ENCODE measurements around the gene SLC4A4.

Gene SLC4A4

DNA sequence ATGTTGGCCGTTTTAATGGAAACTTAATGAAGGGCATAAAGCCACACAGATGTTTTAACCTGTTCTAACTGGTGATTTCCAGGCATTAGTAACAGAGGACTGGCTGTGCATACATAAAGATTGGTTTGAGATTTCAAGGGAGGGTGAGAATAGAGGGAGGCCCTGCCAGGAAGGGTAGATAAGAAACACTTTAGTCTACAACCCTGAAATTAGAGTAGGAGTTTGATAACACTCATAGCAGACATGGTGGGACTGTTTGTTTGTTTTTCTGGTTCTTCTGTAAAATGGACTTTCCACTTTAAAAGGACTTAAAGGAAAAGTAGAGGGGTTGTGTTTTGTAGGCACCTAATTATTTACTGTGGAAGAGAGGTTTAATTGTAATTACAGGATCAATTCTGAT is 16.2 kb downstream of the SLC4A4 start:
- Histone ChIP-seq H3K4me1 (ENCODE audit: control insufficient read depth, insufficient read depth, low read length) (no peaks in the 10 kb centered on the region), H3K27me3 (ENCODE audit: control insufficient read depth, insufficient read depth, low read length, poor library complexity, severe bottlenecking) (no peaks in the 10 kb centered on the region), H3K4me3 (ENCODE audit: insufficient read depth, low read depth, low read length) (no peak overlapping the region), H3K9me3 (ENCODE audit: control insufficient read depth, low read length) (no peaks in the 10 kb centered on the region), H3K36me3 (ENCODE audit: control insufficient read depth, insufficient read depth, low read length) (no peaks in the 10 kb centered on the region), H3K27ac (ENCODE audit: insufficient read depth, low read depth, low read length, poor library complexity, severe bottlenecking) (no peak overlapping the region)
- 92 to 93% methylated on average over 1 of the region's 1 CpG for WGBS, 2 experiments

DNA sequence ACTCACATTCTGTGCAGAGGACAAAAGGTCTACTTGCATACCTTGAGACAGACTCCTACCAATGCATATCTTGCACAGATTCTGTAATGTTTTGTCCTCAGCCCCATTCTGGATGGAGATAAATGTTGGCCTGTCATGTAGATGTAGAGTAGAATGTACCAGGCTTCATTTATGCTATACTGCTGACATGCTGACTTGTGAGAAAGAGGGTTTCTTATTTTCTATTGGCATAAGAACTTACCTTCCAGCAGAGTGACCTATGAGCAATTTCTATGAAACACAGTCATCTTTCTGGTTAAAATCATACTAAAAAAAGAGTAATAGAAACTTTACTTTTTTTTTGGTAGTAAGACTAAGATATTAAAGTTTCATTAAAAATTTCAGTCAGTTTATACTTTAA is 17.2 kb downstream of the SLC4A4 start:
- no peaks in the 10 kb centered on the region for H3K4me1 ChIP-seq (ENCODE audit: control insufficient read depth, insufficient read depth, low read length)
- no peak overlapping the region for H3K4me3 ChIP-seq (ENCODE audit: insufficient read depth, low read depth, low read length)
- no peaks in the 10 kb centered on the region for H3K9me3 ChIP-seq (ENCODE audit: control insufficient read depth, low read length)
- H3K27me3 ChIP-seq (ENCODE audit: control insufficient read depth, insufficient read depth, low read length, poor library complexity, severe bottlenecking): no peaks in the 10 kb centered on the region
- H3K36me3 ChIP-seq (ENCODE audit: control insufficient read depth, insufficient read depth, low read length): no peaks in the 10 kb centered on the region
- H3K27ac ChIP-seq (ENCODE audit: insufficient read depth, low read depth, low read length, poor library complexity, severe bottlenecking): no peak overlapping the region

DNA sequence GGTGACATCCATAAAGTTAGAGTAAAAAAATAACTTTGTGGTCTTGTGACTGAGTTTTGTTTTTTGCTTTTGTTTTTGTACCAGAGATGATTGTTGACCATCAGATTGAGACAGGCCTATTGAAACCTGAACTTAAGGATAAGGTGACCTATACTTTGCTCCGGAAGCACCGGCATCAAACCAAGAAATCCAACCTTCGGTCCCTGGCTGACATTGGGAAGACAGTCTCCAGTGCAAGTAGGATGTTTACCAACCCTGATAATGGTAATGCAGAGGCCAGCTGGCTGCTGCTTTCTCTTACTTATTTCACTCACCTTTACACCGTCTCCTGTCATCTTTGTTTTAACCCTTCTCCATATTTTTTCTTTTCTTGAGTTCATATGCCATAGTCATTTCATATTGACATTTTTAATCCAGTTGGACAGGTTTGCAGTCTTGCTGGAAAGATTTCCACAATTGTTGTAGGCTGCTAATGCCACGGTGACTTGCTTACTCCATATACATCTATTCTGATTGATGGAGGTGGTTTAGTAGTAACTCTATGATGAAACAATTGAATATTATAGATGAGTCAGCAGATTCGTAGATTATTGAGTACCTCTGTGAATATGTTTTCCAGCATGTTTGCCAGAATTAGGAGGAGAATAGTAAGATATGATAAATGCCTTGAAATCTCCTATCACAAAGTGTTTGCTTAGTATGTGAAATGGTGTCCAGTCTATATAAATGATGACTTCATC is 18.3 kb downstream of the SLC4A4 start:
- no peak overlapping the region for H3K27ac ChIP-seq (ENCODE audit: insufficient read depth, low read depth, low read length, poor library complexity, severe bottlenecking)
- H3K9me3 ChIP-seq (ENCODE audit: control insufficient read depth, low read length): no peaks in the 10 kb centered on the region
- H3K36me3 ChIP-seq (ENCODE audit: control insufficient read depth, insufficient read depth, low read length): no peaks in the 10 kb centered on the region
- H3K27me3 ChIP-seq (ENCODE audit: control insufficient read depth, insufficient read depth, low read length, poor library complexity, severe bottlenecking): no peaks in the 10 kb centered on the region
- WGBS, 2 experiments: 97% methylated on average over 5 to 6 of the region's 6 CpGs
- H3K4me3 ChIP-seq (ENCODE audit: insufficient read depth, low read depth, low read length): no peak overlapping the region
- no peaks in the 10 kb centered on the region for H3K4me1 ChIP-seq (ENCODE audit: control insufficient read depth, insufficient read depth, low read length)

DNA sequence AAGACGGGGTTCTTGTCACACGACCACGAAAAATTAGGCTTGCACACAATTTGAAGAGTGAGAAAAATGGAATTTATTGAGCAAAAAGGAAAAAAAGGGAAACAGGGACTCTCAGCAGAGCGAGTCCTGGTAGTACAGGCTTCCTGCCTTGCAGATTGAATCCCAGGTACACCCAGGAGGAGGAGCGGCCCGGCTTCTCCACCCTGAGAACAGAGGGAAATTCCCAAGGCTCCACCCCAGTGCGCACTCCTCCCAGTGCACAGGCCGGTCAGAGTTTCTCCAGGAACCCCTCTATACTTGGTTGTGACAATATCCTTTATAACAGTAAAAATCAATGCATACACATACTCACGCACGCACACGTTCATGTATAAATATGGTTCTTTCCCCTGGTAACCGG is 22.0 kb downstream of the SLC4A4 start:
- H3K4me1 ChIP-seq (ENCODE audit: control insufficient read depth, insufficient read depth, low read length): no peaks in the 10 kb centered on the region
- WGBS, 2 experiments: 88 to 93% methylated on average over 12 of the region's 12 CpGs
- no peaks in the 10 kb centered on the region for H3K9me3 ChIP-seq (ENCODE audit: control insufficient read depth, low read length)
- H3K4me3 ChIP-seq (ENCODE audit: insufficient read depth, low read depth, low read length): no peak overlapping the region
- no peaks in the 10 kb centered on the region for H3K36me3 ChIP-seq (ENCODE audit: control insufficient read depth, insufficient read depth, low read length)
- H3K27ac ChIP-seq (ENCODE audit: insufficient read depth, low read depth, low read length, poor library complexity, severe bottlenecking): no peak overlapping the region
- no peaks in the 10 kb centered on the region for H3K27me3 ChIP-seq (ENCODE audit: control insufficient read depth, insufficient read depth, low read length, poor library complexity, severe bottlenecking)

DNA sequence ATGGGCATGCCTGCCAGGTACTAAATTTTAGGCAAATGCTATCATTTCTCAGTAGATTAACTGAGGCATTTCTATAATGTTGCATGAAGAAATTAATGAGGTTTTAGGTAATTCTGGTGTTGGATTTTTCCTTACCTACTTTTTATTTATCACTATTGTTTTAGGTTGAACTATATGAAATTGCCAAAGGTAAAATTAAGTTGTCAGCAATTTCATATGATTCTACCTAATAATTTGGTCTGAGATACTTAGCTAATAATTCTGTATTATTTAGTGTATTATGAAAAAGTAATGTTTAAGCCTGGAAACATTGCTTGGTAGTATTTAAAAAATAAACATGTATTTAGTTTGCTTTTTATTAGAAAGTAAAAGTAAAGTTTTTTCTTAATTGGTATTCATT is 22.7 kb downstream of the SLC4A4 start:
- Histone ChIP-seq H3K4me3 (ENCODE audit: insufficient read depth, low read depth, low read length) (no peak overlapping the region), H3K27me3 (ENCODE audit: control insufficient read depth, insufficient read depth, low read length, poor library complexity, severe bottlenecking) (no peaks in the 10 kb centered on the region), H3K27ac (ENCODE audit: insufficient read depth, low read depth, low read length, poor library complexity, severe bottlenecking) (no peak overlapping the region), H3K36me3 (ENCODE audit: control insufficient read depth, insufficient read depth, low read length) (no peaks in the 10 kb centered on the region), H3K9me3 (ENCODE audit: control insufficient read depth, low read length) (no peaks in the 10 kb centered on the region), H3K4me1 (ENCODE audit: control insufficient read depth, insufficient read depth, low read length) (no peaks in the 10 kb centered on the region)

DNA sequence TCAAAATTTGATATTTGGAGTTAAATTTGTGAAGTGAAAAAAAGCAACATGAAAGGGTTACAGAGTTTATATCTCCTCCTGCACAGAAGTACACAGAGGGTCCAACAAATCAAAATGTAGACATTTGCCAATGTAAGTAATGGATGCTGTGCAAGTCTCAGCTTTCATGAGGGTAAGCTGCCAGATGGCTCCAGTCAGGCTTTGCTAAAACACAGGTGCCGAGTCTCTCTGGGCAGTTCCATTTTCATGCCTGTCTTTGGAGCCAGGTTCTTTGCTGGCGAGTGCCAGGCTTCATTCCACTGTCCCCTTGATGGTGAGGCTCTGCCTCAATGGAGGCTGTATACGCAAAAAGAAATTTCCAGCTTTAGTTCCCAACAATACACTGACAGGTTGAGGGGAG is 27.9 kb downstream of the SLC4A4 start:
- Histone ChIP-seq H3K4me1 (ENCODE audit: control insufficient read depth, insufficient read depth, low read length) (no peaks in the 10 kb centered on the region), H3K27me3 (ENCODE audit: control insufficient read depth, insufficient read depth, low read length, poor library complexity, severe bottlenecking) (no peaks in the 10 kb centered on the region), H3K27ac (ENCODE audit: insufficient read depth, low read depth, low read length, poor library complexity, severe bottlenecking) (no peak overlapping the region), H3K9me3 (ENCODE audit: control insufficient read depth, low read length) (no peaks in the 10 kb centered on the region), H3K36me3 (ENCODE audit: control insufficient read depth, insufficient read depth, low read length) (no peaks in the 10 kb centered on the region), H3K4me3 (ENCODE audit: insufficient read depth, low read depth, low read length) (no peak overlapping the region)
- WGBS, 2 experiments: 89 to 99% methylated on average over 3 of the region's 3 CpGs

DNA sequence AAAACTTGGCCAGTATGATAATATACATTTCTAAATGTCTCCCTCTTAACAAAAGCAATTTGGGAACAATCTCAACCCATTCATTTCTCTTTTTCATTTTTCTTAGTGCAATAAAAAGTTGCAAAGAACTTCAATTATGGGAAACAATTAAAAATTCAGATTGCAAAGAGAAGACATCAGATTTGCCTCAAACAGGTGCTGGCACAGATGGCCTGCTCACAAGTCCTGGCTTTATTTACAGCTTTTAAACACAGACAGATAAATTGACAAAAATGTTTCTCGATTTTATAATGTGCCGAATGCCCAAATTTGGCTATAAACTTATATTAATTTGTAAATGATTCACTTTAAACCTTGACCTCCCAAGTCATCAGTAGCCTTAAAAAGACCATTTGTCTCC is 28.7 kb downstream of the SLC4A4 start:
- Histone ChIP-seq H3K4me3 (ENCODE audit: insufficient read depth, low read depth, low read length) (no peak overlapping the region), H3K36me3 (ENCODE audit: control insufficient read depth, insufficient read depth, low read length) (no peaks in the 10 kb centered on the region), H3K27ac (ENCODE audit: insufficient read depth, low read depth, low read length, poor library complexity, severe bottlenecking) (no peak overlapping the region), H3K27me3 (ENCODE audit: control insufficient read depth, insufficient read depth, low read length, poor library complexity, severe bottlenecking) (no peaks in the 10 kb centered on the region), H3K9me3 (ENCODE audit: control insufficient read depth, low read length) (no peaks in the 10 kb centered on the region), H3K4me1 (ENCODE audit: control insufficient read depth, insufficient read depth, low read length) (no peaks in the 10 kb centered on the region)
- WGBS, 2 experiments: 88 to 100% methylated on average over 2 of the region's 2 CpGs

DNA sequence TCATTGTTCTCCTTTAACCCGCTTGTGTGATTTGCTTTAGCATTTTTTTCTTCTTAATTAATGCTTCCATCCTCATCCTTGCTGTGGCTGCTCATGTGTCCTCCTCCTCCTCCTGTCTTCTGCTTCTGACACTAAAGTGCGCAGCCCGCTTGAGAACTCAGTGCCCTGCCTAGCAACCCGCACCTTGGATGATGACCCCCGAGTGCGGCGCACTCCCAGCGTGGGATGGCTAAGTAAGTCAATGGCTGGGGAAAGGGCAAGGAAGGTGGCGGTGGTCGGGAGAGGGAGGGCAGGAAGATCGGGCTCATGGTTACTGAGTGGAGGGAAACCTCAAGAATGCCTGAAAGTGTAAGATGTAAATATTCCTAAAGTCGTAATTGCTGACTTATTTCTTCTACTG is 30.1 kb downstream of the SLC4A4 start:
- Histone ChIP-seq H3K36me3 (ENCODE audit: control insufficient read depth, insufficient read depth, low read length) (no peaks in the 10 kb centered on the region), H3K4me1 (ENCODE audit: control insufficient read depth, insufficient read depth, low read length) (no peaks in the 10 kb centered on the region), H3K4me3 (ENCODE audit: insufficient read depth, low read depth, low read length) (no peak overlapping the region), H3K9me3 (ENCODE audit: control insufficient read depth, low read length) (no peaks in the 10 kb centered on the region), H3K27me3 (ENCODE audit: control insufficient read depth, insufficient read depth, low read length, poor library complexity, severe bottlenecking) (no peaks in the 10 kb centered on the region), H3K27ac (ENCODE audit: insufficient read depth, low read depth, low read length, poor library complexity, severe bottlenecking) (no peak overlapping the region)
- 96% methylated on average over 12 of the region's 12 CpGs for WGBS, 2 experiments

DNA sequence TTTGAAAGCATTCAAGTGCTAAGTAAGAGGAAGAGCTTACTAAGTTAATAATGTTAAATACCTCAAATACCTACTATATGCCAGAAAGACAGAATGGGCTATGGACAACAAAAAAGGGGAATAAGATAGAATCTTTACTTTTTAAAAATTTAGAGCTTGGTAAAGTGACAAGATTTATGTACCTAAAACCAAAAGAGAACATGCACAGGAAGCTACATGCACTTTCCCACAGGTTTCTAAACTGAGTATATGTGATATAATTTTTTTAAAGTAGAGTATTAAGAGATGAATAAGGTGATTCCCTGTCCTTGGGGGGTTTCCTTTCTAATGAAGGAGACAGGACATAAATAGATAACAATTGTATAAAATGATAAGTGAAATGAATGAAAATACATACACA is 30.7 kb downstream of the SLC4A4 start:
- Histone ChIP-seq H3K36me3 (ENCODE audit: control insufficient read depth, insufficient read depth, low read length) (no peaks in the 10 kb centered on the region), H3K27me3 (ENCODE audit: control insufficient read depth, insufficient read depth, low read length, poor library complexity, severe bottlenecking) (no peaks in the 10 kb centered on the region), H3K4me1 (ENCODE audit: control insufficient read depth, insufficient read depth, low read length) (no peaks in the 10 kb centered on the region), H3K4me3 (ENCODE audit: insufficient read depth, low read depth, low read length) (no peak overlapping the region), H3K9me3 (ENCODE audit: control insufficient read depth, low read length) (no peaks in the 10 kb centered on the region), H3K27ac (ENCODE audit: insufficient read depth, low read depth, low read length, poor library complexity, severe bottlenecking) (no peak overlapping the region)

DNA sequence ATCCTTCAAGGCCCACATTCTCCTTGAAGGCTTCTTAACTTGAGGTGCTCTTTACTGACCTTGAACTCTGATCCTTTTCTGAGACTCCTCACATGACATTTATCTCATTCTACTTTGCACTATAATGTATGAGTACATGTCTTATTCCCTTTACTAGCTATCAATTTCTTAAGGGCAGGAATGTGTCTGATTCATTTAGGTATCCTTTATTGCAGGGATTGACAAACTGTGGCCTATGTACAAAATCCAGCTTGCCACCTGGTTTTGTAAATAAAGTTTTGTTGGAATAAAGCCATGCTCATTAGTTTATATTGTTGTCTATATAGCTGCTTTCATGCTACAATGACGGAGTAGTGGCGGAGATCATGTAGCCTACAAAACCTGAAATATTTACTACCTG is 36.7 kb downstream of the SLC4A4 start:
- 98% methylated on average over 2 of the region's 2 CpGs; no CpG with 5 or more reads in 1 of the 2 experiments for WGBS, 2 experiments
- no peak overlapping the region for H3K4me3 ChIP-seq (ENCODE audit: insufficient read depth, low read depth, low read length)
- no peaks in the 10 kb centered on the region for H3K27me3 ChIP-seq (ENCODE audit: control insufficient read depth, insufficient read depth, low read length, poor library complexity, severe bottlenecking)
- H3K4me1 ChIP-seq (ENCODE audit: control insufficient read depth, insufficient read depth, low read length): no peaks in the 10 kb centered on the region
- no peak overlapping the region for H3K27ac ChIP-seq (ENCODE audit: insufficient read depth, low read depth, low read length, poor library complexity, severe bottlenecking)
- H3K9me3 ChIP-seq (ENCODE audit: control insufficient read depth, low read length): no peaks in the 10 kb centered on the region
- H3K36me3 ChIP-seq (ENCODE audit: control insufficient read depth, insufficient read depth, low read length): no peaks in the 10 kb centered on the region

DNA sequence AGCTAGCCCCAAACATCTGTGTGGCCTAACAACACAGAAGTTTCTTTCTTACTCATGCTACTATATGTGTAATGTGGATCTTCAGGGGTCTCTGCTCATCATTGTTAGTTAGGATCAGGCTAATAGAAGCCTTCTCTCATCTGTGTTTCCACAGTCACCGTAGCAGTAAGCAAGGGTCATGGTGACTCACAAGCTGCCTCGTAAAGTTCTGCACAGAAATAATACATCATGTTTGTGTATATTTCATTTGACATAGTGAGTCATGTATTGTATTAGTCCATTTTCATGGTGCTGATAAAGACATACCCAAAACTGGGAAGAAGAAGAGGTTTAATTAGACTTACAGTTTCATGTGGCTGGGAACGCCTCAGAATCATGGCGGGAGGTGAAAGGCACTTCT is 38.7 kb downstream of the SLC4A4 start:
- Histone ChIP-seq H3K36me3 (ENCODE audit: control insufficient read depth, insufficient read depth, low read length) (no peaks in the 10 kb centered on the region), H3K4me1 (ENCODE audit: control insufficient read depth, insufficient read depth, low read length) (no peaks in the 10 kb centered on the region), H3K27me3 (ENCODE audit: control insufficient read depth, insufficient read depth, low read length, poor library complexity, severe bottlenecking) (no peaks in the 10 kb centered on the region), H3K9me3 (ENCODE audit: control insufficient read depth, low read length) (no peaks in the 10 kb centered on the region), H3K4me3 (ENCODE audit: insufficient read depth, low read depth, low read length) (no peak overlapping the region), H3K27ac (ENCODE audit: insufficient read depth, low read depth, low read length, poor library complexity, severe bottlenecking) (no peak overlapping the region)
- 95 to 96% methylated on average over 4 of the region's 4 CpGs for WGBS, 2 experiments

Data from ectodermal cell (in vitro differentiated cells).